Tibial nerve (tissue), 4 donors: ENCODE results near the gene KMT2C. TPM values are rescaled to one million over a fixed set of nuclear protein-coding genes. Genes with fewer than 3 reads are reported as not detected.

Experiments
- DNase-seq, 2 donors: peaks; one replicate each; pipeline ENCODE4 v3.0.0-alpha.2; 2019; ENCODE audit warnings: low spot score in 2 of 2
- H3K27ac ChIP-seq, 4 donors: fragments of 200-600 bp; sonication (generic) in 3 of 4; one replicate each; pipeline ENCODE4 v1.5.1; 2017 to 2019; ENCODE audit warnings: mild to moderate bottlenecking in 1 of 4
- H3K27me3 ChIP-seq, 2 donors: fragments of 200-600 bp; sonication (generic) in 1 of 2; one replicate each; pipeline versions ENCODE4 v1.5.1 to v1.6.0; 2017 to 2019
- H3K36me3 ChIP-seq, 3 donors: fragments of 200-600 bp; sonication (generic); one replicate each; pipeline ENCODE4 v1.5.1; 2018 to 2019
- H3K4me1 ChIP-seq, 4 donors: fragments of 200-600 bp; sonication (generic) in 3 of 4; one replicate each; pipeline ENCODE4 v1.5.1; 2017 to 2019
- H3K4me3 ChIP-seq, 4 donors: fragments of 200-600 bp; sonication (generic) in 3 of 4; one replicate each; pipeline ENCODE4 v1.5.1; 2017 to 2019; ENCODE audit warnings: mild to moderate bottlenecking in 1 of 4, moderate library complexity in 1 of 4
- H3K9me3 ChIP-seq, 4 donors: fragments of 200-600 bp; sonication (generic) in 3 of 4; one replicate each; pipeline ENCODE4 v1.5.1; 2017 to 2019
- CTCF ChIP-seq, 5 experiments: fragments of 200-600 bp in 3 of 5; fragments of 450-650 bp in 2 of 5; sonication (generic) in 3 of 5; IDR thresholded peaks; one replicate each; pipeline ENCODE4 v1.5.1; 2016 to 2019; ENCODE audit warnings: antibody characterized with exemption in 5 of 5, mild to moderate bottlenecking in 3 of 5, moderate library complexity in 2 of 5
- EP300 ChIP-seq, 2 donors: sonication (generic); formaldehyde crosslinking; IDR thresholded peaks; one replicate each; pipeline ENCODE4 v1.6.1; 2017; ENCODE audit warnings: antibody characterized with exemption in 2 of 2, mild to moderate bottlenecking in 1 of 2
- POLR2A ChIP-seq, 2 donors: fragments of 450-650 bp; IDR thresholded peaks; one replicate each; pipeline ENCODE4 v1.6.1; 2017; ENCODE audit warnings: antibody characterized with exemption in 2 of 2, mild to moderate bottlenecking in 2 of 2, moderate library complexity in 2 of 2
- WGBS, 2 donors: methylation state at CpG; one replicate each; pipeline ENCODE4 v1.1.5; 2018; 5-methylcytosine and 5-hydroxymethylcytosine counted together
- total RNA-seq, 4 donors: library from RNA; depleted of rRNA; stranded (reverse); fragments of >200 nt; gene quantifications; one replicate each; pipeline ENCODE4 v1.1.0, GENCODE V29; 2016

KMT2C gene
- total RNA-seq, 4 donors from 2014 or later, result 63.2 to 86.1 (median 69.4) TPM

DNA sequence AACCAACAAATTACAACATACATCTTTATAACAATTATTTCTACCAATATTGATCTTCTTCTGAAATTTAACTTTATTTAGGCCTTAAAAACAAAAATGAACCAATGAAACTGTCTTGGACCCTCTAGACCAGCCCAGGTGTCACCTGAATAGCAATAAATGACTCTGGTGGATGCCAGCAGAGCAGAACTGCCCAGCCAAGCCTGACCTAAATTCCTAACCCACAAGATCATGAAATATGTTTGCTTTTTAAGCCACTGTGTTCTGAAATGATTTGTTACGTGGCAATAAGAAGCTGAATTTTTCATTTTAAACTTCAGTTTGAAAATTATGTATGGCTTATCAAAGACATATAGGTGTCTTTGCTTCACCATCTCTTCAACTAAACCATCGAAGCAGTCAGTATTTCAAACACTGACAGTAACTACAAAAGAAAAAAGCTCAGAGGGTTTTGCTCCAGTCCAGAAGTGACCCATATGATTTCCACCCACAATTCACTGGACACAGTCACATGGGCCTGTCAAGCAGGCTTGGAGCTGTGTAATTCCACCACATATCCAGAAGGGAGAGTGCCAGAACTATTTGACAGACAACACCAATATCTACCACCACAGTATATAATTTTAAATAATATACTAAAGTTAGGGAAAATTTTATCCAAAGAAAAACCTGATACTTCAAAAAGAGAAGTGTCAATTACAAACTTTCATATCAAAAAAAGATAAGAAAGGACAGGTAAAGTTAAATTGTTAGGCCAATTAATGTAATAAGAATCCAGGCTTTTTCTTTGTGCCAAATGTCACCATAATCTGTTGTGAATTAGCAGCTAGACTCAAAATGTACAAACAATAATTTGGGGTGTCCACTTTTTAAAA, 94.5 kb downstream of the KMT2C start:
- Histone ChIP-seq H3K27ac (peak overlapping the region in 1 of 4 donors; percentile 22), H3K4me3 (no peak overlapping the region), H3K9me3 (no peaks in the 10 kb centered on the region), H3K4me1 (peaks cover 0 to 62% (median 16%) of the 10 kb centered on the region in 4 donors), H3K36me3 (peaks cover 0 to 9% (median 0%) of the 10 kb centered on the region in 3 donors), H3K27me3 (no peaks in the 10 kb centered on the region)
- DNase-seq, result peak in 1 of 2 donors; percentile 22
- TF ChIP-seq CTCF (IDR thresholded peaks at IDR 0.05), result peak in 4 of 5 experiments; percentile 21 to 52 (median 34)
- no peak for TF ChIP-seq POLR2A (IDR thresholded peaks at IDR 0.05)
- no peak for TF ChIP-seq EP300 (IDR thresholded peaks at IDR 0.05)
- 59 to 62% methylated on average over 2 of the region's 2 CpGs for WGBS, 2 donors

GRCh38 chr7:152340161-152340560, 95.6 kb downstream of the KMT2C start:
- Histone ChIP-seq H3K4me3 (no peak overlapping the region), H3K27ac (no peak overlapping the region), H3K4me1 (peaks cover 0 to 74% (median 26%) of the 10 kb centered on the region in 4 donors), H3K36me3 (peaks cover 0 to 3% (median 0%) of the 10 kb centered on the region in 3 donors), H3K27me3 (no peaks in the 10 kb centered on the region), H3K9me3 (no peaks in the 10 kb centered on the region)
- TF ChIP-seq CTCF (IDR thresholded peaks at IDR 0.05) (no peak), POLR2A (IDR thresholded peaks at IDR 0.05) (no peak), EP300 (IDR thresholded peaks at IDR 0.05) (no peak)
- WGBS, 2 donors, result 86 to 100% methylated on average over 1 of the region's 1 CpG
- no peak for DNase-seq

GRCh38 chr7:152338561-152338960, 97.2 kb downstream of the KMT2C start:
- no peaks in the 10 kb centered on the region for H3K9me3 ChIP-seq
- peaks cover 0 to 80% (median 26%) of the 10 kb centered on the region in 4 donors for H3K4me1 ChIP-seq
- 43 to 45% methylated on average over 2 of the region's 2 CpGs for WGBS, 2 donors
- no peak for DNase-seq
- H3K27ac ChIP-seq, result peak overlapping the region in 1 of 4 donors; percentile 2
- no peak overlapping the region for H3K4me3 ChIP-seq
- no peaks in the 10 kb centered on the region for H3K36me3 ChIP-seq
- no peak for TF ChIP-seq EP300 (IDR thresholded peaks at IDR 0.05)
- TF ChIP-seq POLR2A (IDR thresholded peaks at IDR 0.05), result no peak
- no peak for TF ChIP-seq CTCF (IDR thresholded peaks at IDR 0.05)
- H3K27me3 ChIP-seq, result no peaks in the 10 kb centered on the region

DNA sequence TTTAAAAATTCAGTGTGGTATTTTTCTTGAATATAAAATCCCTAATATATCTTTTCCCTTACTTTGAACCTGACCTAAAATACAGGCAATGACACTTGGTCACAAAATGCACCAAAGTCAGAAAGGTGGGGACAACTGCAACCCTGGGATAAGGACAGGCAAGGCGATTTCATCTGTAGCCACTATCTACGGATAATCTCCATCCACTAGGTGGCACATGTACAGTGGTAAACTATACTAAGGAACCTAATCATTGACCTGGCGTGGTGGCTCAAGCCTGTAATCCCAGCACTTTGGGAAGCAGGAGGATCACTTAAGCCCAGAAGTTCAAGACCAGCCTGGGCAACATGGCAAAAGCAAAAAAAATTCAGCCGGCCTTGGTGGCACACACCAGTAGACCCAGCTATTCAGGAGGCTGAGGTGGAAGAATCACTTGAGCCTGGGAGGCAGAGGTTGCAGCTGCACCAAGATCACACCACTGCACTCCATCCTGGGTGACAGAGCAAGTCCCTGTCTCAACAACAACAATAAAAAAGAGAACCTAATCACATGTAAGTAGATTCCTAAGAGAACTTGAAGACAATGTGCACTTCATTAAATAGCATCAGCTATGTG, 98.9 kb downstream of the KMT2C start:
- TF ChIP-seq CTCF (IDR thresholded peaks at IDR 0.05) (peak; percentile 22 to 58 (median 49)), POLR2A (IDR thresholded peaks at IDR 0.05) (no peak), EP300 (IDR thresholded peaks at IDR 0.05) (no peak)
- no peaks in the 10 kb centered on the region for H3K9me3 ChIP-seq
- peak in 1 of 2 donors; percentile 63 for DNase-seq
- WGBS, 2 donors, result 37 to 46% methylated on average over 4 of the region's 4 CpGs
- H3K27me3 ChIP-seq, result no peaks in the 10 kb centered on the region
- no peak overlapping the region for H3K4me3 ChIP-seq
- H3K36me3 ChIP-seq, result no peaks in the 10 kb centered on the region
- H3K27ac ChIP-seq, result no peak overlapping the region
- H3K4me1 ChIP-seq, result peaks cover 0 to 72% (median 26%) of the 10 kb centered on the region in 4 donors
